ENCODE measurements around the gene ERAP2. TPM values are rescaled to one million over a fixed set of nuclear protein-coding genes. Genes with fewer than 3 reads are reported as not detected.
A peak's percentile ranks its signal among the peaks of the same experiment; 100 is the strongest.

The ERAP2 gene
- total and polyA plus RNA-seq, 10 of the 15 experiments (the other 5 are each of a cell fraction or from before 2014, with no cell fraction given), result 4.0 to 28.7 (median 11.7) TPM

- Histone ChIP-seq H3K9me3 (replicated peaks; ENCODE audit: control insufficient read depth, insufficient read depth, low read length) (peaks cover 3% of the 10 kb centered on the region; the same call in 2 of the 3 replicates), H4K20me1 (ENCODE audit: control insufficient read depth, insufficient read depth) (no peaks in the 10 kb centered on the region; the same call in 1 of the 2 replicates), H2AFZ (ENCODE audit: control insufficient read depth, low read depth, low read length) (no peak overlapping the region), H3K27ac (ENCODE audit: control insufficient read depth, insufficient read depth) (peak overlapping the region; percentile 27), H3K4me1 (ENCODE audit: control insufficient read depth, insufficient read depth, low read length) (peaks cover 12% of the 10 kb centered on the region), H3K36me3 (ENCODE audit: control insufficient read depth in 2 of 2, insufficient read depth in 2 of 2, low read length in 1 of 2) (peaks cover 0 to 8% of the 10 kb centered on the region in 2 experiments; a peak in 1 of 4 replicates), H3K9ac (ENCODE audit: control insufficient read depth, insufficient read depth, low read length) (no peak overlapping the region; the same call in 1 of the 2 replicates), H3K27me3 (replicated peaks in 1 of 2; ENCODE audit: control insufficient read depth in 2 of 2, insufficient read depth in 2 of 2, low read length in 1 of 2) (no peaks in the 10 kb centered on the region), H3K4me3 (peak overlapping the region; percentile 52; the same call in 1 of the 2 replicates), H3K79me2 (ENCODE audit: control insufficient read depth, insufficient read depth, low read length) (peaks cover 96% of the 10 kb centered on the region), H3K4me2 (ENCODE audit: control insufficient read depth, insufficient read depth) (peak overlapping the region; percentile 79; the same call in 1 of the 2 replicates)
- in situ Hi-C loops (cut with MboI) (no loop called here), intact Hi-C loops (cut with micrococcal nuclease; ENCODE audit: unreplicated experiment) (no loop called here)
- peak; percentile 33 for DNase-seq (ENCODE audit: low read depth, low spot score)
- SMC1A ChIA-PET (ENCODE audit: uncharacterized antibody, unreplicated experiment), result interaction anchor here (0.6 to 6.7 kb wide), 19 partner anchors 10 to 179 kb away, joined by 3 to 65 read pairs (median 4); partner anchors contain the start of genes ERAP2, LIX1 and LNPEP
- ATAC-seq, result peak; percentile 74
- no peak for FAIRE-seq
- no TSS peak for BruUV-seq (replicated peaks)
- CTCF ChIA-PET, result interaction anchor here (0.7 to 3.6 kb wide), 10 partner anchors 11 to 211 kb away, joined by 3 to 25 read pairs (median 4); no protein-coding TSS in a partner anchor
- WGBS (ENCODE audit: insufficient coverage, insufficient replicate concordance, low lambda C conversion rate, missing lambda C conversion rate), result 71% methylated on average over 3 of the region's 3 CpGs
- RAD21 ChIA-PET (ENCODE audit: unreplicated experiment), result interaction anchor here (1.0 to 7.0 kb wide), 12 partner anchors 12 to 155 kb away, joined by 3 to 136 read pairs (median 7); partner anchors contain the start of genes ERAP1, ERAP2 and LNPEP
- POLR2A ChIA-PET, result interaction anchor here (0.5 to 7.5 kb wide), 10 partner anchors 15 to 157 kb away, joined by 3 to 65 read pairs (median 5); partner anchors contain the start of genes ERAP1, ERAP2 and LNPEP
- TF ChIP-seq NBN (IDR thresholded peaks at IDR 0.05), result no peak
- TF ChIP-seq PBX3 (IDR thresholded peaks at IDR 0.05; ENCODE audit: insufficient replicate concordance, low read depth, low read length), result no peak
- TF ChIP-seq IKZF1 (conservative IDR thresholded peaks at IDR 0.05), result no peak
- no peak for TF ChIP-seq SIX5 (IDR thresholded peaks at IDR 0.05; ENCODE audit: low read depth, low read length, severe bottlenecking)
- TF ChIP-seq JUND (IDR thresholded peaks at IDR 0.05; ENCODE audit: low read depth, low read length), result no peak
- no peak for TF ChIP-seq EZH2 (IDR thresholded peaks at IDR 0.05; ENCODE audit: borderline replicate concordance, control insufficient read depth, low read depth, low read length)
- no peak for TF ChIP-seq CBX5 (IDR thresholded peaks at IDR 0.05; ENCODE audit: low read depth)
- 0 out of 2 replicates have a peak, but pooled peaks have one; percentile 19 for TF ChIP-seq ATF2 (IDR thresholded peaks at IDR 0.05; ENCODE audit: low read length)
- TF ChIP-seq ELK1 (IDR thresholded peaks at IDR 0.05; ENCODE audit: low read depth, low read length), result no peak
- no peak for TF ChIP-seq GATAD2B (conservative IDR thresholded peaks at IDR 0.05; ENCODE audit: low read depth)
- no peak for TF ChIP-seq NFXL1 (IDR thresholded peaks at IDR 0.05; ENCODE audit: borderline replicate concordance)
- TF ChIP-seq SKIL (IDR thresholded peaks at IDR 0.05; ENCODE audit: low read depth, poor library complexity, severe bottlenecking), result no peak
- TF ChIP-seq CTCF (IDR thresholded peaks at IDR 0.05 in 2 of 3, conservative IDR thresholded peaks at IDR 0.05 in 1 of 3; ENCODE audit: control insufficient read depth in 2 of 3, extremely low read depth in 1 of 3, insufficient read depth in 1 of 3, low read depth in 3 of 3, low read length in 3 of 3), result no peak
- peak; percentile 66; the same call in 1 of the 2 replicates for TF ChIP-seq ATF7 (IDR thresholded peaks at IDR 0.05; ENCODE audit: low read depth)
- TF ChIP-seq MYB (IDR thresholded peaks at IDR 0.05; ENCODE audit: borderline replicate concordance, low read depth, low read length), result no peak
Measured at GRCh38 chr5:96963267-96963666, 87.0 kb downstream of the ERAP2 start.

Data from GM12878 (cell line).